SJSA1 (cell line): Measurements from ENCODE around the gene RSPRY1. TPM values are rescaled to one million over a fixed set of nuclear protein-coding genes. Genes with fewer than 3 reads are reported as not detected.

Source experiments
- total RNA-seq: library from RNA; depleted of rRNA; stranded (reverse); fragments of >200 nt; shearing (Covaris generic); gene quantifications from 2 replicates; pipeline ENCODE4 v1.2.3, GENCODE V29; 2014; rRNA removed

Gene RSPRY1
- total RNA-seq, 1 experiment from 2014 or later, result 40.2 TPM

Other genes starting within 250 kb of the RSPRY1 start
- gene CETP, start 224.4 kb upstream of the RSPRY1 start, total RNA-seq, result 0.08 TPM in 1 of 2 replicates, not detected in the other
- gene NLRC5, start 196.8 kb upstream of the RSPRY1 start, total RNA-seq, result 28.8 and 29.4 TPM in 2 replicates
- 20.0 and 35.8 TPM in 2 replicates for gene CPNE2, start 93.7 kb upstream of the RSPRY1 start, total RNA-seq
- gene PSME3IP1, start 290 bp upstream of the RSPRY1 start, total RNA-seq, result 93.1 and 112 TPM in 2 replicates
- gene ARL2BP, start 58.9 kb downstream of the RSPRY1 start, total RNA-seq, result 115 and 118 TPM in 2 replicates
- not detected in 2 replicates for gene PLLP, start 98.3 kb downstream of the RSPRY1 start, total RNA-seq
- not detected in 2 replicates for gene CCL22, start 172.5 kb downstream of the RSPRY1 start, total RNA-seq
- 0.18 and 0.38 TPM in 2 replicates for gene CX3CL1, start 186.2 kb downstream of the RSPRY1 start, total RNA-seq
- not detected in 2 replicates for gene CCL17, start 218.4 kb downstream of the RSPRY1 start, total RNA-seq